Liver (tissue), 9 donors: ENCODE results near the gene LPO. TPM values are rescaled to one million over a fixed set of nuclear protein-coding genes. Genes with fewer than 3 reads are reported as not detected.

Source experiments
- DNase-seq: peaks from one replicate; pipeline ENCODE4 v3.0.0-alpha.2; 2017; ENCODE audit warnings: low spot score
- H3K27ac ChIP-seq, 2 donors: one replicate each; pipeline ENCODE4 v1.7.0; 2013; ENCODE audit warnings: inconsistent platforms in 2 of 2, low read length in 2 of 2, control low read depth in 1 of 2, low read depth in 1 of 2, mild to moderate bottlenecking in 1 of 2
- H3K27me3 ChIP-seq, 4 donors: one replicate each; pipeline versions ENCODE4 v1.6.1 to v1.7.0; 2013; ENCODE audit warnings: low read length in 3 of 4, inconsistent platforms in 1 of 4, mild to moderate bottlenecking in 1 of 4, moderate library complexity in 1 of 4; ENCODE audit not compliant: control insufficient read depth in 4 of 4, insufficient read depth in 4 of 4
- H3K36me3 ChIP-seq, 4 donors: one replicate each; pipeline versions ENCODE4 v1.6.1 to v1.7.0; 2013; ENCODE audit warnings: low read length in 3 of 4, mild to moderate bottlenecking in 3 of 4, low read depth in 1 of 4, moderate library complexity in 1 of 4; ENCODE audit not compliant: control insufficient read depth in 4 of 4, insufficient read depth in 3 of 4
- H3K4me1 ChIP-seq, 4 donors: one replicate each; pipeline versions ENCODE4 v1.6.1 to v1.7.0; 2013; ENCODE audit warnings: low read length in 3 of 4, mild to moderate bottlenecking in 3 of 4, moderate library complexity in 1 of 4; ENCODE audit not compliant: control insufficient read depth in 4 of 4, insufficient read depth in 4 of 4
- H3K4me3 ChIP-seq, 3 donors: one replicate each; pipeline versions ENCODE4 v1.6.1 to v1.7.0; 2013; ENCODE audit warnings: low read length in 3 of 3, control low read depth in 1 of 3, low read depth in 1 of 3, mild to moderate bottlenecking in 1 of 3
- H3K9ac ChIP-seq, 2 donors: one replicate each; pipeline ENCODE4 v1.7.0; 2013; ENCODE audit warnings: low read length in 2 of 2, mild to moderate bottlenecking in 2 of 2, moderate library complexity in 2 of 2, control low read depth in 1 of 2, low read depth in 1 of 2
- H3K9me3 ChIP-seq, 4 donors: one replicate each; pipeline versions ENCODE4 v1.6.1 to v1.7.0; 2013; ENCODE audit warnings: low read length in 3 of 4; ENCODE audit not compliant: control insufficient read depth in 4 of 4
- ATF3 ChIP-seq: IDR thresholded peaks from 2 replicates; pipeline ENCODE4 v1.6.1; 2016; ENCODE audit warnings: antibody characterized with exemption
- EGR1 ChIP-seq, 2 donors: IDR thresholded peaks; 2 replicates each; pipeline ENCODE4 v1.6.1; 2016 to 2018; ENCODE audit warnings: antibody characterized with exemption in 2 of 2, low read depth in 2 of 2
- FOXA1 ChIP-seq: IDR thresholded peaks from 2 replicates; pipeline ENCODE4 v1.6.1; 2016; ENCODE audit warnings: antibody characterized with exemption
- FOXA2 ChIP-seq: IDR thresholded peaks from 2 replicates; pipeline ENCODE4 v1.6.1; 2016; ENCODE audit warnings: antibody characterized with exemption
- GABPA ChIP-seq, 2 donors: IDR thresholded peaks in 1 of 2; conservative IDR thresholded peaks in 1 of 2; 2 replicates each; pipeline ENCODE4 v1.6.1; 2016; ENCODE audit warnings: antibody characterized with exemption in 2 of 2, mild to moderate bottlenecking in 1 of 2, moderate library complexity in 1 of 2
- HNF4A ChIP-seq, 2 donors: conservative IDR thresholded peaks; 2 replicates each; pipeline ENCODE4 v1.6.1; 2016; ENCODE audit warnings: antibody characterized with exemption in 2 of 2, mild to moderate bottlenecking in 2 of 2
- HNF4G ChIP-seq: IDR thresholded peaks from 2 replicates; pipeline ENCODE4 v1.6.1; 2016; ENCODE audit warnings: antibody characterized with exemption
- JUND ChIP-seq, 2 donors: IDR thresholded peaks; 2 replicates each; pipeline ENCODE4 v1.6.1; 2016; ENCODE audit warnings: antibody characterized with exemption in 2 of 2
- NR2F2 ChIP-seq: IDR thresholded peaks from 2 replicates; pipeline ENCODE4 v1.6.1; 2016; ENCODE audit warnings: antibody characterized with exemption
- RAD21 ChIP-seq, 2 donors: IDR thresholded peaks; 2 replicates each; pipeline ENCODE4 v1.6.1; 2016; ENCODE audit warnings: antibody characterized with exemption in 2 of 2, mild to moderate bottlenecking in 2 of 2
- REST ChIP-seq: IDR thresholded peaks from 2 replicates; pipeline ENCODE4 v1.6.1; 2016; ENCODE audit warnings: antibody characterized with exemption, mild to moderate bottlenecking
- RXRA ChIP-seq, 2 donors: IDR thresholded peaks; 2 replicates each; pipeline ENCODE4 v1.6.1; 2017 to 2018; ENCODE audit warnings: antibody characterized with exemption in 2 of 2, mild to moderate bottlenecking in 1 of 2
- SP1 ChIP-seq: IDR thresholded peaks from 2 replicates; pipeline ENCODE4 v1.6.1; 2018; ENCODE audit warnings: antibody characterized with exemption, mild to moderate bottlenecking
- TAF1 ChIP-seq: conservative IDR thresholded peaks from 2 replicates; pipeline ENCODE4 v1.6.1; 2016; ENCODE audit warnings: antibody characterized with exemption, mild to moderate bottlenecking
- YY1 ChIP-seq: IDR thresholded peaks from 2 replicates; pipeline ENCODE4 v1.6.1; 2016; ENCODE audit warnings: antibody characterized with exemption, mild to moderate bottlenecking
- ZBTB33 ChIP-seq: IDR thresholded peaks from 2 replicates; pipeline ENCODE4 v1.6.1; 2016; ENCODE audit warnings: antibody characterized with exemption
- WGBS: extraction: QIAGEN DNeasy Blood & Tissue Kit; methylation state at CpG from one replicate; pipeline ENCODE4 v1.1.7; 2013; 5-methylcytosine and 5-hydroxymethylcytosine counted together
- polyA plus RNA-seq, 2 donors: library from polyadenylated mRNA; stranded (reverse) in 1 of 2; unstranded in 1 of 2; fragments of 200-250 nt in 1 of 2; fragments of >200 nt in 1 of 2; fragmentation: Nextera tagmentation in 1 of 2; extraction: Ambion mirVana in 1 of 2; gene quantifications; one replicate each; pipeline versions ENCODE4 v1.2.1 to v1.2.3, GENCODE V29; 2013 to 2015
- total RNA-seq, 2 donors: library from RNA; depleted of rRNA; stranded (reverse); fragments of >200 nt; gene quantifications; one replicate each; pipeline ENCODE4 v1.2.3, GENCODE V29; 2014
- TF ChIP-seq, protein P1 (sequence below): IDR thresholded peaks from 2 replicates; pipeline ENCODE4 v1.6.1; 2016; ENCODE audit warnings: antibody characterized with exemption
- TF ChIP-seq, protein P2 (sequence below): fragments of 150-350 bp; IDR thresholded peaks from 2 replicates; pipeline ENCODE4 v1.5.1; 2017; ENCODE audit warnings: improper control_type of control experiment, low read depth, low read length; ENCODE audit not compliant: missing input control
- donor health status: healthy.
- donor health status: healthy.
- donor health status: healthy.
- donor health status: healthy.
- donor health status: healthy.

The LPO gene
- total and polyA plus RNA-seq, 4 donors, result not detected

DNA sequence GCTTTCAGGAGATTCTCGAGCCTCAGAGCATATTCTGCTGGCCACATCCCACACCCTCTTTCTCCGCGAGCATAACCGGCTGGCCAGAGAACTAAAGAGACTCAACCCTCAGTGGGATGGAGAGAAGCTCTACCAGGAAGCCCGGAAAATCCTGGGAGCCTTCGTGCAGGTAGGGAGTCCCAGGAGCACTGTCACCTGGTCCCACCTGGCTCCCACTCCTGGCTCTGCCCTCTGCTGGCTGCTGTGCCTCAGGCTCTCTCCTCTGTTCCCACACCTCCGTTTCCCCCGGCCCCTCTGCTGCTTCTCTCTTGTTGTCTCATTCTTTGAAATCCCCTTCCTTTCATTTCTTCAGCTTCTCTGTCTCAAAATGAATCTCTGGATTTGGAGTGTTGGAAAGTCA, 16.4 kb downstream of the LPO start (continued):
- no peak for TF ChIP-seq RXRA (IDR thresholded peaks at IDR 0.05)
- TF ChIP-seq SP1, result no peak
- TF ChIP-seq FOXA2, result no peak
- no peak for TF ChIP-seq HNF4G
- TF ChIP-seq EGR1 (IDR thresholded peaks at IDR 0.05; ENCODE audit: low read depth in 2 of 2), result no peak
- TF ChIP-seq ATF3, result no peak

GRCh38 chr17:58262149-58262548, 23.8 kb downstream of the LPO start:
- no peaks in the 10 kb centered on the region for H3K4me1 ChIP-seq
- H3K27ac ChIP-seq, result no peak overlapping the region
- no peak overlapping the region for H3K4me3 ChIP-seq
- TF ChIP-seq ZBTB33 (no peak), FOXA2 (no peak), HNF4A (conservative IDR thresholded peaks at IDR 0.05) (no peak), REST (no peak), EGR1 (IDR thresholded peaks at IDR 0.05; ENCODE audit: low read depth in 2 of 2) (no peak), YY1 (no peak), FOXA1 (no peak), TAF1 (no peak), HNF4G (no peak), SP1 (no peak), JUND (IDR thresholded peaks at IDR 0.05) (no peak), NR2F2 (no peak), ATF3 (no peak), GABPA (IDR thresholded peaks at IDR 0.05 in 1 of 2, conservative IDR thresholded peaks at IDR 0.05 in 1 of 2) (no peak), RXRA (IDR thresholded peaks at IDR 0.05) (no peak), RAD21 (IDR thresholded peaks at IDR 0.05) (no peak)
- TF ChIP-seq, protein P1, sequence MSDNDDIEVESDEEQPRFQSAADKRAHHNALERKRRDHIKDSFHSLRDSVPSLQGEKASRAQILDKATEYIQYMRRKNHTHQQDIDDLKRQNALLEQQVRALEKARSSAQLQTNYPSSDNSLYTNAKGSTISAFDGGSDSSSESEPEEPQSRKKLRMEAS, result no peak
- TF ChIP-seq, protein P2, sequence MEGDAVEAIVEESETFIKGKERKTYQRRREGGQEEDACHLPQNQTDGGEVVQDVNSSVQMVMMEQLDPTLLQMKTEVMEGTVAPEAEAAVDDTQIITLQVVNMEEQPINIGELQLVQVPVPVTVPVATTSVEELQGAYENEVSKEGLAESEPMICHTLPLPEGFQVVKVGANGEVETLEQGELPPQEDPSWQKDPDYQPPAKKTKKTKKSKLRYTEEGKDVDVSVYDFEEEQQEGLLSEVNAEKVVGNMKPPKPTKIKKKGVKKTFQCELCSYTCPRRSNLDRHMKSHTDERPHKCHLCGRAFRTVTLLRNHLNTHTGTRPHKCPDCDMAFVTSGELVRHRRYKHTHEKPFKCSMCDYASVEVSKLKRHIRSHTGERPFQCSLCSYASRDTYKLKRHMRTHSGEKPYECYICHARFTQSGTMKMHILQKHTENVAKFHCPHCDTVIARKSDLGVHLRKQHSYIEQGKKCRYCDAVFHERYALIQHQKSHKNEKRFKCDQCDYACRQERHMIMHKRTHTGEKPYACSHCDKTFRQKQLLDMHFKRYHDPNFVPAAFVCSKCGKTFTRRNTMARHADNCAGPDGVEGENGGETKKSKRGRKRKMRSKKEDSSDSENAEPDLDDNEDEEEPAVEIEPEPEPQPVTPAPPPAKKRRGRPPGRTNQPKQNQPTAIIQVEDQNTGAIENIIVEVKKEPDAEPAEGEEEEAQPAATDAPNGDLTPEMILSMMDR, result no peak
- H3K36me3 ChIP-seq, result no peaks in the 10 kb centered on the region
- peaks cover 0 to 4% (median 2%) of the 10 kb centered on the region in 4 donors for H3K27me3 ChIP-seq
- H3K9me3 ChIP-seq, result no peaks in the 10 kb centered on the region
- WGBS, result 90% methylated on average over 11 of the region's 11 CpGs
- no peak for DNase-seq
- H3K9ac ChIP-seq, result no peak overlapping the region
